ENCODE measurements around the gene PPP2R2C.

Gene PPP2R2C
- long read RNA-seq = 0 reads

- Histone ChIP-seq H3K4me3 (replicated peaks; ENCODE audit: insufficient read depth, low read length) (no peak within 1 kb of the TSS), H3K27me3 (ENCODE audit: insufficient read depth, poor library complexity, severe bottlenecking) (peaks cover 37% of the 10 kb centered on the region), H3K27ac (replicated peaks) (no peak within 1 kb of the TSS)
- no peak for TF ChIP-seq REST (IDR thresholded peaks at IDR 0.05; ENCODE audit: insufficient replicate concordance, low read depth)
- no peak for TF ChIP-seq GABPA (IDR thresholded peaks at IDR 0.05; ENCODE audit: low read depth)
- TF ChIP-seq SPI1 (IDR thresholded peaks at IDR 0.05; ENCODE audit: borderline replicate concordance, low read depth) = no peak
- TF ChIP-seq CTCF (IDR thresholded peaks at IDR 0.05; ENCODE audit: insufficient read depth, low read length) = no peak
- no peak for TF ChIP-seq POLR2AphosphoS5 (IDR thresholded peaks at IDR 0.05; ENCODE audit: low read depth)
- DNase-seq (ENCODE audit: low read depth in 1 of 2, low spot score in 1 of 2) = no peak
Observed at GRCh38 chr4:6472387-6473263, at the start of gene PPP2R2C. Gene PPP2R2C (minus strand): TSS chr4:6472614. CDS start chr4:6472229, 385 bp downstream.

- Histone ChIP-seq H3K27me3 (ENCODE audit: insufficient read depth, poor library complexity, severe bottlenecking) (no peaks in the 10 kb centered on the region), H3K4me3 (replicated peaks; ENCODE audit: insufficient read depth, low read length) (no peak overlapping the region), H3K27ac (replicated peaks) (no peak overlapping the region)
- DNase-seq (ENCODE audit: low read depth in 1 of 2, low spot score in 1 of 2) = no peak
- no peak for TF ChIP-seq CTCF (IDR thresholded peaks at IDR 0.05; ENCODE audit: insufficient read depth, low read length)
- TF ChIP-seq POLR2AphosphoS5 (IDR thresholded peaks at IDR 0.05; ENCODE audit: low read depth) = no peak
- TF ChIP-seq GABPA (IDR thresholded peaks at IDR 0.05; ENCODE audit: low read depth) = no peak
- TF ChIP-seq SPI1 (IDR thresholded peaks at IDR 0.05; ENCODE audit: borderline replicate concordance, low read depth) = no peak
- TF ChIP-seq REST (IDR thresholded peaks at IDR 0.05; ENCODE audit: insufficient replicate concordance, low read depth) = no peak
Observed at GRCh38 chr4:6520978-6521377, 48.6 kb upstream of the PPP2R2C start.

GRCh38 chr4:6520051-6520636 is 47.7 kb upstream of the PPP2R2C start:
- DNase-seq (ENCODE audit: low read depth in 1 of 2, low spot score in 1 of 2) = no peak
- no peak overlapping the region for H3K4me3 ChIP-seq (replicated peaks; ENCODE audit: insufficient read depth, low read length)

More at GRCh38 chr4:6520051-6520636, 47.7 kb upstream of the PPP2R2C start:
- Histone ChIP-seq H3K27ac (replicated peaks) (no peak overlapping the region), H3K27me3 (ENCODE audit: insufficient read depth, poor library complexity, severe bottlenecking) (no peaks in the 10 kb centered on the region)
- no peak for TF ChIP-seq POLR2AphosphoS5 (IDR thresholded peaks at IDR 0.05; ENCODE audit: low read depth)
- TF ChIP-seq SPI1 (IDR thresholded peaks at IDR 0.05; ENCODE audit: borderline replicate concordance, low read depth) = no peak
- TF ChIP-seq CTCF (IDR thresholded peaks at IDR 0.05; ENCODE audit: insufficient read depth, low read length) = no peak
- TF ChIP-seq REST (IDR thresholded peaks at IDR 0.05; ENCODE audit: insufficient replicate concordance, low read depth) = no peak
- no peak for TF ChIP-seq GABPA (IDR thresholded peaks at IDR 0.05; ENCODE audit: low read depth)

Data from HL-60 (cell line).